Smooth muscle cell (in vitro differentiated cells): ENCODE measurements around the gene SVBP. TPM values are rescaled to one million over a fixed set of nuclear protein-coding genes. Genes with fewer than 3 reads are reported as not detected.

Experiments
- DNase-seq: peaks from one replicate; lab custom pipeline; 2025; ENCODE audit not compliant: unreplicated experiment; lab: John Stamatoyannopoulos, UW
- H2AFZ ChIP-seq: fragments of 200-600 bp; sonication (generic); 2 replicates; pipeline ENCODE4 v1.6.0; 2016; ENCODE audit warnings: antibody characterized with exemption, low read depth, mild to moderate bottlenecking
- H3F3A ChIP-seq: fragments of 200-600 bp; sonication (generic); 2 replicates; pipeline ENCODE4 v1.6.0; 2017; ENCODE audit warnings: antibody characterized with exemption, low read depth
- H3K27ac ChIP-seq: fragments of 200-600 bp; sonication (generic); 2 replicates; pipeline ENCODE4 v1.5.1; 2016; ENCODE audit warnings: low read depth, mild to moderate bottlenecking
- H3K27me3 ChIP-seq: fragments of 200-600 bp; sonication (generic); 2 replicates; pipeline ENCODE4 v1.6.1; 2016; ENCODE audit warnings: low read depth, mild to moderate bottlenecking
- H3K36me3 ChIP-seq: fragments of 200-600 bp; sonication (generic); 2 replicates; pipeline ENCODE4 v1.5.1; 2016; ENCODE audit warnings: low read depth
- H3K4me1 ChIP-seq: fragments of 200-600 bp; sonication (generic); 2 replicates; pipeline ENCODE4 v1.5.1; 2016; ENCODE audit warnings: low read depth
- H3K4me2 ChIP-seq: fragments of 200-600 bp; sonication (generic); 2 replicates; pipeline ENCODE4 v1.6.0; 2016; ENCODE audit warnings: mild to moderate bottlenecking
- H3K4me3 ChIP-seq: fragments of 200-600 bp; sonication (generic); 2 replicates; pipeline ENCODE4 v1.5.1; 2016; ENCODE audit warnings: mild to moderate bottlenecking
- H3K79me2 ChIP-seq: fragments of 200-600 bp; sonication (generic); 2 replicates; pipeline ENCODE4 v1.6.0; 2016; ENCODE audit warnings: low read depth, mild to moderate bottlenecking
- H3K9ac ChIP-seq: fragments of 200-600 bp; sonication (generic); 2 replicates; pipeline ENCODE4 v1.6.0; 2016; ENCODE audit warnings: low read depth
- H3K9me3 ChIP-seq: fragments of 200-600 bp; sonication (generic); replicated peaks from 2 replicates; pipeline ENCODE4 v1.5.1; 2016; ENCODE audit warnings: low read depth
- H4K20me1 ChIP-seq: fragments of 200-600 bp; sonication (generic); 2 replicates; pipeline ENCODE4 v1.6.0; 2016; ENCODE audit warnings: low read depth
- CTCF ChIP-seq: fragments of 200-600 bp; sonication (generic); IDR thresholded peaks from 2 replicates; pipeline ENCODE4 v1.5.1; 2017; ENCODE audit warnings: borderline replicate concordance, mild to moderate bottlenecking, antibody characterized with exemption; ENCODE audit not compliant: insufficient read depth, poor library complexity, severe bottlenecking
- WGBS: methylation state at CpG from one replicate; pipeline ENCODE4 v1.1.7; 2016; ENCODE audit warnings: low lambda C conversion rate; 5-methylcytosine and 5-hydroxymethylcytosine counted together
- polyA plus RNA-seq: library from polyadenylated mRNA; unstranded; fragments of >200 nt; fragmentation: Nextera tagmentation; extraction: Ambion mirVana; gene quantifications from 2 replicates; pipeline ENCODE4 v1.2.1, GENCODE V29; 2016
- total RNA-seq: library from RNA; depleted of rRNA; stranded (reverse); fragments of >200 nt; gene quantifications from 2 replicates; pipeline ENCODE4 v1.2.3, GENCODE V29; 2014

The SVBP gene
- total and polyA plus RNA-seq, 2 experiments from 2014 or later, result 31.5 to 32.5 TPM

- H3K36me3 ChIP-seq, result no peaks in the 10 kb centered on the region
- H3K4me3 ChIP-seq, result no peak overlapping the region
- no peaks in the 10 kb centered on the region for H3K4me1 ChIP-seq
- DNase-seq, result no peak
- no peak overlapping the region for H3K9ac ChIP-seq
- H3F3A ChIP-seq, result no peaks in the 10 kb centered on the region
- no peaks in the 10 kb centered on the region for H4K20me1 ChIP-seq
- no peaks in the 10 kb centered on the region for H3K79me2 ChIP-seq
- 99% methylated on average over 4 of the region's 4 CpGs for WGBS
- no peaks in the 10 kb centered on the region for H3K9me3 ChIP-seq
- no peak for TF ChIP-seq CTCF
- no peak overlapping the region for H3K4me2 ChIP-seq
- H3K27me3 ChIP-seq, result no peaks in the 10 kb centered on the region
- H2AFZ ChIP-seq, result no peak overlapping the region
- H3K27ac ChIP-seq, result no peak overlapping the region
Measured at GRCh38 chr1:42833981-42834380, 16.8 kb upstream of the SVBP start.

- Histone ChIP-seq H3K4me2 (no peak overlapping the region), H2AFZ (no peak overlapping the region), H3K9me3 (no peaks in the 10 kb centered on the region), H3K4me3 (no peak overlapping the region), H3K79me2 (no peaks in the 10 kb centered on the region), H3K27ac (no peak overlapping the region), H3K9ac (no peak overlapping the region), H3F3A (no peaks in the 10 kb centered on the region), H3K36me3 (no peaks in the 10 kb centered on the region), H3K27me3 (no peaks in the 10 kb centered on the region), H3K4me1 (no peaks in the 10 kb centered on the region), H4K20me1 (no peaks in the 10 kb centered on the region)
- no peak for TF ChIP-seq CTCF
- DNase-seq, result no peak
- WGBS, result 91% methylated on average over 3 of the region's 3 CpGs
Measured at GRCh38 chr1:42832641-42833240, 15.5 kb upstream of the SVBP start.

- Histone ChIP-seq H3K79me2 (no peaks in the 10 kb centered on the region), H2AFZ (no peak overlapping the region), H3K4me2 (no peak overlapping the region), H3K9ac (no peak overlapping the region), H4K20me1 (no peaks in the 10 kb centered on the region), H3K27me3 (no peaks in the 10 kb centered on the region), H3K36me3 (no peaks in the 10 kb centered on the region), H3K4me1 (no peaks in the 10 kb centered on the region), H3F3A (no peaks in the 10 kb centered on the region), H3K9me3 (no peaks in the 10 kb centered on the region), H3K4me3 (no peak overlapping the region), H3K27ac (no peak overlapping the region)
- TF ChIP-seq CTCF, result no peak
- DNase-seq, result no peak
Measured at GRCh38 chr1:42831273-42831672, 14.1 kb upstream of the SVBP start.

GRCh38 chr1:42830631-42831030 lies 13.4 kb upstream of the SVBP start:
- no peaks in the 10 kb centered on the region for H4K20me1 ChIP-seq
- H3K79me2 ChIP-seq, result no peaks in the 10 kb centered on the region
- no peak overlapping the region for H3K4me3 ChIP-seq
- no peak overlapping the region for H3K4me2 ChIP-seq
- TF ChIP-seq CTCF, result no peak
- no peak for DNase-seq
- H3K27ac ChIP-seq, result no peak overlapping the region
- H3K27me3 ChIP-seq, result no peaks in the 10 kb centered on the region
- no peak overlapping the region for H3K9ac ChIP-seq
- H2AFZ ChIP-seq, result no peak overlapping the region
- WGBS, result 90% methylated on average over 17 of the region's 17 CpGs
- no peaks in the 10 kb centered on the region for H3F3A ChIP-seq
- H3K9me3 ChIP-seq, result no peaks in the 10 kb centered on the region
- H3K4me1 ChIP-seq, result no peaks in the 10 kb centered on the region
- H3K36me3 ChIP-seq, result no peaks in the 10 kb centered on the region
